ENCODE measurements around the gene ELOB. TPM values are rescaled to one million over a fixed set of nuclear protein-coding genes. Genes with fewer than 3 reads are reported as not detected.

Gene ELOB
- total and polyA plus RNA-seq, 2 experiments from 2014 or later: 255 to 642 TPM

- no peaks in the 10 kb centered on the region for H3K36me3 ChIP-seq (replicated peaks; ENCODE audit: insufficient read depth, low read depth)
- H4K20me1 ChIP-seq (ENCODE audit: insufficient read depth, poor library complexity, severe bottlenecking): no peaks in the 10 kb centered on the region
- no peaks in the 10 kb centered on the region for H3K27me3 ChIP-seq
- H3K4me3 ChIP-seq: no peak within 1 kb of the TSS
- no peaks in the 10 kb centered on the region for H3K79me2 ChIP-seq
- DNase-seq (ENCODE audit: low spot score): no peak
- 61% methylated on average over 9 of the region's 10 CpGs for WGBS (ENCODE audit: low lambda C conversion rate, missing lambda C conversion rate)
- H3K9me3 ChIP-seq (ENCODE audit: low read depth): no peaks in the 10 kb centered on the region
- H3K27ac ChIP-seq: no peak within 1 kb of the TSS
- no peak within 1 kb of the TSS for H2AFZ ChIP-seq
- H3K9me2 ChIP-seq (replicated peaks; ENCODE audit: insufficient read depth): no peaks in the 10 kb centered on the region
- no peaks in the 10 kb centered on the region for H3K4me1 ChIP-seq (ENCODE audit: insufficient read depth)
- no peak within 1 kb of the TSS for H3K4me2 ChIP-seq
- TF ChIP-seq EZH2 (IDR thresholded peaks at IDR 0.05; ENCODE audit: borderline replicate concordance) (no peak), CTCF (IDR thresholded peaks at IDR 0.05; ENCODE audit: poor library complexity) (no peak), EZH2phosphoT487 (IDR thresholded peaks at IDR 0.05; ENCODE audit: low read depth, severe bottlenecking, unreplicated experiment) (no peak)
Observed at GRCh38 chr16:2787406-2787805, 10.3 kb upstream of the ELOB start, which contains the start of gene PRSS33. TSS of gene PRSS33 (minus strand) at chr16:2787560. CDS start at chr16:2786547, 1,013 bp downstream.

GRCh38 chr16:2786826-2787151 lies 9.7 kb upstream of the ELOB start:
- WGBS (ENCODE audit: low lambda C conversion rate, missing lambda C conversion rate): no CpG with 5 or more reads among the region's 3 CpGs
- Histone ChIP-seq H3K9me2 (replicated peaks; ENCODE audit: insufficient read depth) (no peaks in the 10 kb centered on the region), H3K9me3 (ENCODE audit: low read depth) (no peaks in the 10 kb centered on the region), H3K27ac (no peak overlapping the region), H3K36me3 (replicated peaks; ENCODE audit: insufficient read depth, low read depth) (no peaks in the 10 kb centered on the region), H3K79me2 (no peaks in the 10 kb centered on the region), H3K4me2 (no peak overlapping the region), H3K4me1 (ENCODE audit: insufficient read depth) (no peaks in the 10 kb centered on the region), H3K27me3 (no peaks in the 10 kb centered on the region), H4K20me1 (ENCODE audit: insufficient read depth, poor library complexity, severe bottlenecking) (no peaks in the 10 kb centered on the region), H2AFZ (no peak overlapping the region), H3K4me3 (no peak overlapping the region)
- DNase-seq (ENCODE audit: low spot score): no peak
- TF ChIP-seq CTCF (IDR thresholded peaks at IDR 0.05; ENCODE audit: poor library complexity) (no peak), EZH2phosphoT487 (IDR thresholded peaks at IDR 0.05; ENCODE audit: low read depth, severe bottlenecking, unreplicated experiment) (no peak), EZH2 (IDR thresholded peaks at IDR 0.05; ENCODE audit: borderline replicate concordance) (no peak)

GRCh38 chr16:2786061-2786825 lies 9.2 kb upstream of the ELOB start:
- no peak for DNase-seq (ENCODE audit: low spot score)
- WGBS (ENCODE audit: low lambda C conversion rate, missing lambda C conversion rate): 72% methylated on average over 15 of the region's 15 CpGs
- Histone ChIP-seq H3K4me1 (ENCODE audit: insufficient read depth) (no peaks in the 10 kb centered on the region), H3K9me2 (replicated peaks; ENCODE audit: insufficient read depth) (no peaks in the 10 kb centered on the region), H3K27ac (no peak overlapping the region), H2AFZ (no peak overlapping the region), H3K4me2 (no peak overlapping the region), H4K20me1 (ENCODE audit: insufficient read depth, poor library complexity, severe bottlenecking) (no peaks in the 10 kb centered on the region), H3K4me3 (no peak overlapping the region), H3K27me3 (no peaks in the 10 kb centered on the region), H3K9me3 (ENCODE audit: low read depth) (no peaks in the 10 kb centered on the region), H3K36me3 (replicated peaks; ENCODE audit: insufficient read depth, low read depth) (no peaks in the 10 kb centered on the region), H3K79me2 (no peaks in the 10 kb centered on the region)
- no peak for TF ChIP-seq EZH2phosphoT487 (IDR thresholded peaks at IDR 0.05; ENCODE audit: low read depth, severe bottlenecking, unreplicated experiment)
- TF ChIP-seq EZH2 (IDR thresholded peaks at IDR 0.05; ENCODE audit: borderline replicate concordance): no peak
- TF ChIP-seq CTCF (IDR thresholded peaks at IDR 0.05; ENCODE audit: poor library complexity): no peak

Data from hepatocyte (in vitro differentiated cells).